NCI-H524 treated with DMSO at 0.1 percent for 48 hours (cell line): ENCODE results near the gene FBXL7.

Source experiments
- DNase-seq: peaks from one replicate; lab custom pipeline; 2025; lab: John Stamatoyannopoulos, UW

The FBXL7 gene

DNA sequence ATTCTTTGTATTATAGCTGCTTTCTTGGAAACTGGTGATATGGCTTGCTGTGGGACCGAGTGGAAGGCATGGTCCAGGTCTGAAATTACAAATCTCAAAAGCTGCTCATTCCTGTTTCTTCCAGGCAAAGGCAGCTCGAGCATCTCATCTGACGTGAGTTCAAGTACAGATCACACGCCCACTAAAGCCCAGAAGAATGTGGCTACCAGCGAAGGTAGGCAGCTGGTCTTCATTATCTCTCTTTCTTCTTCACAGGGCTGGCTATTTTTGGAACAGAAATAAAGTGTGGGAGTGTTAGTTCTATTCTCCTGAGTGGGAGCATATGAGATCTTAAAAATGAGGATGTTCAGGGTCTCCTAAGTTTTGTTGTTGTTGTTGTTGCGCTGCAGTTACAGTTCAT, 115.9 kb downstream of the FBXL7 start:
- DNase-seq, result no peak

DNA sequence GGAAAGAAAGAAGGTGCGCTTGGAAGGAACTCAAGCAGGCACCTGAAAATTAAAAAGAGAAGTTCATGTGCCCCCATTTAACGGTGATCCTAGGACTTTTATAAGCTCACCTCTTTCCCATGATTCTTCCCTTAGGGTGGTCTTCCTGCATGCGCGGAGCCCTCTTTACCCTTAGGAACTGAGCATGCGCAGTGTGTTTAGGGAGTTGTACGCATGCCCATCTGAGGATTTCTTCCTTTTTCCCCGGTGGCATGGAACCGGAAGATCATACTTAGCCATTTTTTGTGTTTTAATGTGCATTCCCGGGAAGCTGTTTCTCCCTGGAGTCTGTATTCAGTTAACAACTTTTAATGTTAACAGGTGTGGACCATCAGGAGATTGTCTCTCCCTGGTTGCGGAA, 119.0 kb downstream of the FBXL7 start:
- no peak for DNase-seq

DNA sequence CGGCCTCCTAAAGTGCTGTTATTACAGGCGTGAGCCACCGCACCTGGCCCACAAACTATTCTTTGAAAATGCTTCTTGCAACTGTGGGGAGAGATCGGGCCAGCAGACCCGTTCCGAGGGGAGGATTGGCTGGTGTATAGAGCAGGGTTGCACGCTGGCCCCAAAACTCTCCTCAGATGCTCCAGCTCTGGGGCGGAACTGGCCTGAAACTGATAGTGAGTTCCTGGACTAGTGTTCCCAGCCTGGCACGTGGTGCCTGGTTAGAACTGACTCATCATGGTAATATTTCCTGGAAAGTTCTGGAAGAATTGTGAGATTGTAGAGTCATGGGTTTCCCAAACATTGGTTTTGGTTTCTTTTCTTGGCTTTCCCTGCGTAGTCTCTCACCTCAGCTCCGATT, 120.5 kb downstream of the FBXL7 start:
- DNase-seq, result no peak

DNA sequence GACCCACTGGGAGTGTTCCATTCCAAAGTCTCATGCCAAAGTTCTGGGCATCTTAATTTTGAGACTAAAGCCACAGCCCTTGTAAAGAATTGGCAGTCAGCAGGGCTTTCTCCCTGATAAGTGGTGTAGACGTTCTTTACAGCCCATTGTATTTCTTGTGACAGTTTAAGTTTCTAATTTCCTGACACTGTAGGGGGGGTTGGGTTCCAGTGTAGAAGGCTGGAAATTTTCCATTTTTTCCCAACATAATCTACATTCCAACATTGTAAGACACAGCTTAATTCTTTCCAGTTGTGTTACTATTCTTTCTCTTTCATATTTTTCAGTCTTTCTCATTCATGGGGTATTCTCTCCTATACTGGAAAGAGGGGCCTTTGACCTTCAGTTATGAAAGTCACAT, 121.1 kb downstream of the FBXL7 start:
- no peak for DNase-seq

DNA sequence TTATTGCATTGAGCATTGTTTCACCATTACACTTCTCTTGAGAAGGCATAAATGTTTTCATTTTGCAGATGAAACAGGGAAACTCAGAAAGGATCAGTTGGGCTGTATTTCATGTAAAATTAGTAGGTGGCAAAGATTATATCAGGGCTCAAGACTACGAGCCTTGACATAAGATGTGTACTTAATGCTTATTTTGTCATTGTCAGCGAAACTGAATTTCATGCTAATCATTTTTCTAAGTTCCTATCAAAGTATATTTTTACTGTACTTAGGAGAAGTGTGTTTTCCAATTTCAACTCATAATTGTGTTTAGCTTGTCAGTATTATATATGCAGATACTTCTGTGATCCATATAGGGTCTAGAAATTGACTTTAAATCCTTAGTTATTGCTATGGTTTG, 123.8 kb downstream of the FBXL7 start:
- no peak for DNase-seq

DNA sequence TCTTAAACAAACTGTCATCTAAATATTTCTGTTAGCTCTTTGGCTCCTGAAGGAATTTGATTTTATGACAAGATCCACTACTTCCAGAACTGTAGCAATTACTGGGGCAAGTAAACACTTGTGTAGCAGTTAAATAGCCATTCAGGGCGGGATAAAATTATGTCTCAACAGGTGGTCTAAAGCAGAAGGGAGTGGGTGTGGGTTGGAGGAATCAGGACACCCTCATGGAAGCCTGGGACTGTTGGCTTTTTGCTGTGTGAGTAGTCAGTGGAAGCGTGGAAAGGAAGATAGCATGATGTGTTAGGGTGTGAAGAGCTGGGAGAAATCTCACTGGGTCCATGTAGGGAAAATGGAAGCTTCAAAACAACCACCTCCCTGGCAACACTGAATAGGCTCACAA, 127.1 kb downstream of the FBXL7 start:
- DNase-seq, result no peak

DNA sequence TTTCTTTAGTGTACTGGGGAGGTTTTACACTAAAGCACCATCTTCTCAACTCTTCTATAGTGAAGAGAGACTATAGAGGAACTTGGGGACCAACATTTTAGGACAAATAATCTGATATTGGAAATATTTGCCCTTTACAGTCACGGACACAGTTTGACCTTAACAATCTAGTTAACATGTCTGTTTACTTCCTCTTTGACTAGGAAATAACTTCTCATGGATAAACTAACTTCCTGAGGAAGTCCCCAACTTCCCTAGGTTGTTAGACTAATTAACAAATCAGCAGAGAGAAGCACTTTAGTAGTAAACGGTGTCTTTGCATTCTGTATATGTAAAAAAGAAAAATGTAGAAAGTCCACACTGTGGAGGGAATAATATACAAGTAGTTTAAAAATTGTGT, 127.7 kb downstream of the FBXL7 start:
- DNase-seq, result no peak

DNA sequence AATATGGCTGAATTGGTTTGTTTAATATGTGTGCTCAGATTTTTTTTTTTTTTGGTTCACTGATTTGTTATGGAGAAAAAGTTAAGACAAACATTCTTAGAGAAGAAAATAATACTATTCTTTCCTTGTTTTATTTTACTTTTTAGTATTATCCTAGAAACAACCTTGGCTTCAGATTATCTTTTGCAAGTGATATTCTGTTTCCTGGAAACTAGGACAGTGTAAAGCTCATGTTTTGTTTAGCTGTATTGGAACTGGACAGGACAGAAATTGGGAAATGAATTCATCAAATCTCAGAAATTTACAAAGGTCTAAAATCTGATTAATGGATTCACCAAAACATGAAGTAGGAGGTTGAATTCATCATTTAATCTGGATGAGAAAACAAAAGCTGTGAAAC, 130.5 kb downstream of the FBXL7 start:
- no peak for DNase-seq

DNA sequence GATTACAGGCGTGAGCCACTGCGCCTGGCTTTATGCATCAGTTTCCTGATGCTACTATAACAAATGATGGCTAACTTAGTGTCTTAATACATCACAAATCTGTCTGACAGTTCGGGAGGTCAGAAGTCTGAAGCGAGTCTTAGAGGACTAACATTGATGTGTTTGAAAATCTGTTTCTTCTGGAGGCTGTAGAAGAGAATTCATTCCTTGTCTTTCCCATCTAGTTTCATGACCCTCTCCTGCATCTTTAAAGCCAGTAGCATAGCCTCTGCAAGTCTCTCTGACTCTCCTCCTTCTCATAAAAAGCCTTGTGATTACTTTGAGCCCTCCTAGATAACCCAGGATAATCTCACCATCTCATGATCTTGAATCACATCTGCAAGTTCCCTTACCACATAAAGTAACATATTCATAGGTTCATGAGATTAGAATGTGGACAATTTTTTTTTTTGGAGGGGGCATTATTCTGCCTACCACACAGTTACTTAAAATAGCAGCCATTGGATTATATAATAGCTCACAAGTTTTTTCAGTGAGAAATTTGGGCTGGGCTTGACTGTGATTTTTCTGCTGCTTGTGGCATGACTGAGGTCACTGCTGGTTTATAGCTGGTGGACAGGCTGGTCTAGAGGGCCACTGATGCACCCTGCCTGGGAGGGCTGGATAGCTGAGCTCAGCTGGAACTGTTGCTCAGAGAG, 134.8 kb downstream of the FBXL7 start:
- DNase-seq, result no peak

DNA sequence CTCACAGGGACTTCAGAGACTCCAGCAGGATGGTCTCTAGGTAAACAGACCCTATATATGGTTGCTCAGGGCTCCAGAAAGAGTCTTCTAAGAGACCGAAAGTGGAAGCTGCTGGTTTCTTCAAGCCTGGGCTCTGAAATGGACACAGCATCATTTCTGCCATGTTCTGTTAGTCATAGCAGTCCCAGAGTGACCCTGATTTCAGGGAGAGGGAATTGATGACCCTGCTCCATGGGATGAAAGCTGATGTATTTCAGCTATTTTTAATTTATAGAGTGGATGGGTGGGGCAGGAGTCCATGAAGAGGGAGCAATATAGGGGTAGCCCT, 135.3 kb downstream of the FBXL7 start:
- no peak for DNase-seq

DNA sequence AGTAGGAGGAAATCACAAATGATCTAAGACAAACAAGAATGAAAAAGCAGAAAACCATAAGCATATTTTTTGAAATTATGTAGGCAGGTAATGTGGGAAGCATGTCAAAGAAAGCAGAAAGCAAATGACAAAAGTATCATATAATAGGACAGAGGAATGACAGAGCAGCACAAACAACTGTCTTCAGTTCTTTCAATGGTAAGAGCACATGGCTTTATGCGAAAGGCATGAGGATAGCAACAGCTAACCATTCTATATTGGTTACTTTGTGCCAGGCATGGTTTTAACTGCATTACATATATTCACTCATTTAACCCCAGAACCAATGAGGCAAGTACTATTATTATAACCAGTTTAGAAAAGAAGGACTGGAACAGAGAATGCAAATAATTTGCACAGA, 137.4 kb downstream of the FBXL7 start:
- no peak for DNase-seq

DNA sequence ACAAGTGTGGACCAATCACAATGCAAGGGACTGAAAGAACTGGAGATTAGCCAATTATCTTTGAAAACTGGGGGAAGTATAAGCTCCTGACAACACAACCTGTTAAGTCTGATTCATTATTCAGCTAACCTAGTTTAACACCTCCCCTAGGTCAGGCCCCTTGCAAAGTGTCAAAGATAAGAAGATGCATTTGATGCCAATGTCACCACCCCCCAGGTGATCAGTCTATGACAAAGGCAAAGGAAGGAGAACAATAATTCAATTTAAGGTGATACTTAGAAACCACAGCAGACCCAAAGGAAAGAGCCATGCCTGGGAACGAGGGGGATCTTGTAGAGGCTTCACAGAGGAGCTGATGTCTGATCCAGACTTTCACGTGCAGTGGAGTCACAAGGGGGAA, 137.9 kb downstream of the FBXL7 start:
- no peak for DNase-seq

DNA sequence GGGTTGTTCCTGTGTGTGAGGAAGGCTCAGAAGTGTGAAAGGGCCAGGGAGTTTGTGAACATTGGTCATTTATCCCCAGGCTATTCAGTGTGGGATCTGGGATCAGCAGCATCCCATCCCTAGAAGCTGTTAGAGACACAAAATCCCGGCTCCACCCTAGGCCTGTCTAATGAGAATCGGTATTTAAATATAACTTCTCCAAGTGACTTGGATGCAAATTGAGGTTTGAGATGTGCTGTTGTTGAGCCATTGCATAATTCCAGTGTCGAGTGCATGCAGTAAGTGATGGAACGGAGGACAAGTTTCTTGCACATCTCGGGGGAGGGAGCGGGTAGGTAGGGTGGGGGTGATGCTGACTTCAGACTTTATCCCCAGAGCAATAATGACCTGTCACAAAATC, 138.3 kb downstream of the FBXL7 start:
- no peak for DNase-seq

DNA sequence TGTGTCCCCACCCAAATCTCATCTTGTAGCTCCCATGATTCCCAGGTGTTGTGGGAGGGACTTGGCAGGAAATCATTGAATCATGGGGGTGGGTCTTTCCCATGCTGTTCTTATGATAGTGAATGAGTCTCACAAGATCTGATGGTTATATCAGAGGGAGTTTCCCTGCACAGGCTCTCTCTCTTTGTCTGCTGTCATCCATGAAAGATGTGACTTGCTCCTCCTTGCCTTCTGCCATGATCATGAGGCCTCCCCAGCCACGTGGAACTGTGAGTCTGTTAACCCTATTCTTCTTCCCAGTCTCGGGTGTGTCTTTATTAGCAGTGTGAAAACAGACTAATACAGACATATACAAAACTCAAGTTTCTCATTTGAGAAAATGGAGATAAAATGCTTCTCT, 139.3 kb downstream of the FBXL7 start:
- no peak for DNase-seq

DNA sequence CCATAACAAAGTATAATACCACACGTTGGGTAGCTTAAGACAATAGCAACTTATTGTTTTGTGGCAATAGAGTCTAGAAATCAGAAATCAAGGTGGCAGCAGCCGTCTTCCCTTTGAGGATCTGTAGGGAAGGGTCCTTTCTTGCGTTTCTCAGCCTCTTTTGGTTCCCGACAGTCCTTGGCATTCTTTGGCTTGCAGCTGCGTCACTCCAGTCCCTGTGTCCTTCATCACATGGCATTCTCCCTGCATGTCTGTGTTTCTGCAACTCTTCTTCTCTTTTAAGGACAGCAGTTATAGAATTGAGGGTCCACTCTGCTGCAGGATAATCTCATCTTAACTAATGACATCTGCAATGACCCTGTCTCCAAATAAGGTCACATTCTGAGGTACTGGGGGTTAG, 140.1 kb downstream of the FBXL7 start:
- DNase-seq, result no peak

DNA sequence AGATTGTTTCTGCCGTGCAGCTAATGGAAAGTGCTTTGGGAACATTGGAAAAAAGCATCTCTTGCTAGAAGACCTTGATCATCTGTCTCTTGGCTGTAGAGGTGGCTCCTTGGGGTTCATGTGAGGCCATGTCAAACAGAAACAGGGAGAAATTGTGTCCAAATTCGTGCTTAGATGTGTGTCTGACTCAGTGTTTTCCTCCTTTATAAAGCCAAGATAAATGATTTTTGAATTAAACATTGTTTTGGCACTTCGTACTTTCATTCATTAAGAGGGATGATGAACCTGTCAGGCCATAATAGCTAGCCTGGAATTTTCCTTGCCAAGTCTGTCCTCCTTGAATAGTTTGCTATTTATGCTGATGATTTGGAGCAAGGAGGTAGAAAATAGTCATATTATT, 143.8 kb downstream of the FBXL7 start:
- DNase-seq, result no peak

DNA sequence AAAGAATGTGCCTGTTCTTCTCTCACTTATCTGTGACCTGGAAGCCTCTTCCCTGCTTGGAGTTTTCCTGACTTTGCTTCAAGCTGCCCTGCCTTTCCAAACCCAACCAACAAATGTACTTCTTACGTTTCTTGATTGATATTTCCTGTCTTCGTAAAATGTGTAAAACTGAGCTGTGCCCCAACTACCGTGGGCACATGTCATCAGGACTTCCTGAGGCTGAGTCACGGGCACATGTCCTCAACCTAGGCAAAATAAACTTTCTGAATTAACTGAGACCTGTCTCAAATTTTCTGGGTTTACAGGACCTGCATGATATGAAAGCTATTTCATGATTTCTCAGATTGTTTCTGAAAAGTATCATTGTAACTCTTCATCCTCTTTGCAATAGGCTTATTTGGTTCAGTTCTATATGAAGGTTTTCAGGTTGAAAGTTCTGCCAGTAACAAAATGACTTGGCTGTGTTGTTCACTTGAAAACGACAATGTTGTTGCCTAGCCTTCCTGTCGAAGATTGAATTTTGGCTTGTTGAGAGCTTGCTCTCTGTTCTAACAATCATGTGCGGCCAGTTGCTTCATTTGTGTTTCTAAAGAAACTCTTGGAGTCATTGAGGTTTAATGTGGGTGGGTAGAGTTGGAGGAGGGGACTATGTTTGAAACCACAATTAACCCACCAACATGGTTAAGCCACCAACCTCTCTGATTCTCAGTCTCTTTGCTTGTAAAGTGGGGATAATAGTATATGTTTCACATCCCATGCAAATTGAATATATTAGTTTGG, 145.6 kb downstream of the FBXL7 start:
- no peak for DNase-seq

DNA sequence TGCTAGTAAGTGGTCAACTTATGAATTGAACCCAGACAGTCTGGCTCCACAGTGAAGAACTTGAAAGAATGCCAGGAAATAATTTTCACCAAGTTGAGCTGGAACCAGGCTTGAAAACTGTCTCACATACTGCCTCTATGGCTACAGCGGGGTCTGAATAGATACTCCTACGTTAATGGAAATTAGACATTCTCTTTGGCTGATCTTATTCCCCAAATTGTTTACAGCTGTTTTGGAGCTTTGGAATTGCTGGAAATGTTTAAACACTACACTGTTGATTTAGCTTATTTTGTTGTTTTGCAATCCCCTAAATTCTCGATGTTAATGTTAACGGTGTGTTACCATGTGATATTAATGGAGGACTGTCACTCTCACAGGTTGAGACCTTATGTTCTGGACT, 146.4 kb downstream of the FBXL7 start:
- no peak for DNase-seq

DNA sequence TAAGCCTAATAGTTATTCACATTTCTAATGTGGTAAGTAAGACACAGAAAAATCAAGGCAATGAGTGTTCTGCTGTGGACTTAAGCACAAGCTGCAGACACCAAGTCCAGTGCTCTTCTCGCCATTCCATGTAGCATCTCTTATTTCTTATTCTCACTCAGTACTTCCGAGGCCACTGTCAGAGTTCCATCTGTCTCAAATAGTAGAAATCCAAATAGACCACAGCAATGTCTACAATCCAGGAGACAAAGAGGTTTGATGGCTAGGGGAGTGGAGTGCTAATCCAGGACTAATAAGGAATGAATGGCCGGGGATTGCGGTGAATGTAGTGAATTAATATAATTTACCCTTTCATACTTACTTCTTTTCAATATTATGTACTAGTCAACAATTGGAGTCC, 147.3 kb downstream of the FBXL7 start:
- no peak for DNase-seq

DNA sequence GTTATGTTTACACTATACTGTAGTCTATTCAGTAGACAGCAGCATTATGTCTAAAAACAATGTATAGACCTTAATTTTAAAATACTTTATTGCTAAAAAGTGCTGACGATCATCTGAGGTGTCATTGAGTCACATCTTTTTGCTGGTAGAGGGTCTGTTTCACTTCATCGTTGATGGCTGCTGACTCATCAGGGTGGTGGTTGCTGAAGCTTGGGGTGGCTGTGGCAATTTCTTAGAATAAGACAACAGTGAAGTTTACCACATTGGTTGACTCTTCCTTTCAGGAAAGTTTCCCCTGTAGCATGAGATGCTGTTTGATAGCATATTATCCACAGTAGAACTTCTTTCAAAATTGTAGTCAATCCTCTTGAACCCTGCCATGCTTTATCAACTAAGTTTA, 150.3 kb downstream of the FBXL7 start:
- DNase-seq, result no peak

DNA sequence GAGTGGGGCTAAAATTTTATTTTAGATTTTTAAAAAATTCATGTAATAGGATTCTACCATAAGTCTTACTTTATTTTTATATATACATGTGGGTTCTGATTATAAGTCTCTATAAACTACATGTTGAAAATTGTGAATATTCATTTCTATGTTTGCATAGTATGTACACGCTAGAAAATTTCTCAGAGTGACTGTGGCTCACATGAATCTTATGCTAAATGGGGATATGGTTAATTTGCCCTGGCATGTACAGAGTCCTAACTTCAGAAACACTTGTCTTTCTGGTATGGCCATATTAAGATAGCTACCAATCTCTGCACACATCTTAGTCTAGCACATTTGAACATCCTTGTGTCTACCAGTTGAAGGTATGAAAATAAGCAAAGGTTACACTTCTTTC, 154.8 kb downstream of the FBXL7 start:
- DNase-seq, result no peak

DNA sequence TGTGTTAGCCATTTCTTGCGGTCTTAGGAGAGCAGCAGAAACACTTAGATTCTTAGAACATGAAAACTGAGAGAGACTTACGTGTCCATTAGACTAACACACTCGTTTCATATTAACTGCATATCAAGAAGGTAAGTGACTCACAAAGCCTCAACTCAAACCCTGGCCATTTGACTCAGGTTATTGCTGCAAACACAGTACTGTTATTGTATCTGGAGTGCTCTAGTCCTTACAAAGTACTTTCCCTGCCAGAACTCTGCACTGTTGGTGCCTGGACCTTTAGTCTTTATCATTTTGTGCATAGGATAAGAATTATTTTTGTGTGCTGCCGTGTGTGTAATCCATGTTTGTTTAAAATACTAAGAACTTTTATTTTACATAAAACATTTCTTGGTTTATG, 155.7 kb downstream of the FBXL7 start:
- DNase-seq, result no peak

DNA sequence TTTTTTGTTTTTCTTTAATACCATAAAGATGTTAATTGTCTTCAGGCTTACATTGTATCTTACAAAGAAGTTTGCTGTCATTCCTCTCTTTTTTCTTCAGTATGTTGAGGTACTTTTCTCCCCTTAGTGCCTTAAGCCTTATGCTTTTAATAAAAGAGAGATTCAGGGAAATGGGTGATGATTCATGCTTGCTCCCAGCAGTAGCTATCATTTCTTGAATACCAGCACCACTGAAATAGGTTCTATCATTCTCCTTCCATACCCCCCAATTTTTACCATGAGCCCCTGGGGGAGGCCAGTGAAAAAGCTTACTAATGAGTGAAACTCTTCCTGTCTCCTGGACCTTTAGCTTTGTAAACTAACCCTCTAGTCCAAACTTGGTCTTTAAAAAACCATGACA, 165.0 kb downstream of the FBXL7 start:
- DNase-seq, result no peak

DNA sequence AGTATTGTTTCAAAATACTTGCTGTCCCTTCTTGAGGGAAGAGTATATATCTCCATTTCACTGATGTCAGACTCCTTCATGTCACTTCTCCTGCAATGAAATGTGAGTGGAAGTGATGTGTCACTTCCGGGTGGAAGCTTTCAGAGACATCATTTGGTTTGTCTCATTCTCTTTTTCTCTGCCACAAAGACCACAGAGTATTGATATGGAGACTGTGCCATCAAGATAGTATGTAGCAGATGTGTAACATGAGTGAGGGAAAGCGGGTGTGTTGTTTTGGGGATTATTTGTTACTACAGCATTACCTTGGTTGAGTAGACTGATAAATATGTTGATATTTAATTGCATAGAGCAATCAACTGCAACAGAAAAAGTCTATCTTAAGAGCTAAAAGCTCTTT, 169.8 kb downstream of the FBXL7 start:
- DNase-seq, result no peak
